Measurements from ENCODE around the gene SYT1. TPM values are rescaled to one million over a fixed set of nuclear protein-coding genes. Genes with fewer than 3 reads are reported as not detected.

SYT1 gene
- total and polyA plus RNA-seq, 2 of the 8 experiments (the other 6 are each of a cell fraction or from before 2014, with no cell fraction given): 11.0 to 34.6 TPM

DNA sequence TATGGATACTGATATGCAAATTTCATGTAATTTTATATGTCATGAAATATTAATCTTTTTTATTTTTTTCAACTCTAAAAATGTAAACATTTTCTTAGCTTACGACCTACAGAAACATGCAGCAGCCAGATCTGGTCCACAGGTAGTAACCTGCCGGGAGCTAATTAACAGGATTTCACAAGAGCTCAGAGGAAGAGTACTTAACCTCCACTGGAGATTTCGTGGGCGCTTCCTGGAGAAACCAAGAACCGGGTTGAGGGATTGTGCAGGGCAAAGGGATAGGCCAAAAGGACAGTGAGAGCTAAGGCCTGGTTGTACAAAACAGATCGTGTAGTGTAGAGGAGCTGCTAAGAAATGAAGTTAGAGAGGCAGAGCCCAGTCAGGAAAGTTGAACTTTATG, 510.5 kb downstream of the SYT1 start:
- Histone ChIP-seq H3K36me3 (ENCODE audit: control insufficient read depth in 2 of 4, insufficient read depth in 4 of 4, low read length in 3 of 4) (no peaks in the 10 kb centered on the region), H3K23ac (ENCODE audit: insufficient read length) (no peak overlapping the region), H2BK5ac (ENCODE audit: low read depth, low read length) (no peak overlapping the region), H2AFZ (ENCODE audit: low read length) (no peak overlapping the region), H3K4me1 (replicated peaks in 1 of 4; ENCODE audit: control insufficient read depth in 3 of 4, insufficient read depth in 4 of 4, low read length in 3 of 4) (peaks cover 0 to 9% (median 0%) of the 10 kb centered on the region in 4 experiments; a peak in 1 of 7 replicates), H3K27me3 (replicated peaks in 1 of 4; ENCODE audit: control insufficient read depth in 3 of 4, extremely low read depth in 1 of 4, insufficient read depth in 3 of 4, low read length in 3 of 4) (no peaks in the 10 kb centered on the region), H3K79me2 (ENCODE audit: control insufficient read depth in 1 of 2, insufficient read depth in 2 of 2, low read length in 2 of 2) (no peaks in the 10 kb centered on the region), H2BK120ac (replicated peaks; ENCODE audit: low read depth, low read length) (no peak overlapping the region), H3K4ac (replicated peaks; ENCODE audit: insufficient read length, low read depth, low read length) (no peak overlapping the region), H2BK12ac (ENCODE audit: low read depth, low read length) (no peak overlapping the region), H4K91ac (replicated peaks; ENCODE audit: insufficient read length, low read length) (no peak overlapping the region), H3K9me3 (ENCODE audit: insufficient read depth in 2 of 2, low read depth in 1 of 2, low read length in 1 of 2) (no peaks in the 10 kb centered on the region), H3K14ac (ENCODE audit: insufficient read length) (no peak overlapping the region), H3K27ac (ENCODE audit: low read depth, low read length) (no peak overlapping the region), H2BK20ac (ENCODE audit: low read length) (no peak overlapping the region), H2BK15ac (ENCODE audit: low read length) (no peak overlapping the region), H3K79me1 (ENCODE audit: low read depth, low read length) (no peaks in the 10 kb centered on the region), H3K9ac (replicated peaks in 1 of 4; ENCODE audit: extremely low read depth in 1 of 4, low read depth in 3 of 4, low read length in 3 of 4) (no peak overlapping the region), H3K18ac (ENCODE audit: extremely low read depth, low read length) (no peak overlapping the region), H2AK5ac (ENCODE audit: low read depth, low read length) (no peak overlapping the region), H3K4me2 (ENCODE audit: insufficient read depth in 1 of 2, low read depth in 2 of 2, low read length in 2 of 2) (no peak overlapping the region), H4K5ac (ENCODE audit: insufficient read length, low read depth, low read length) (no peak overlapping the region), H3K23me2 (ENCODE audit: low read depth, low read length) (no peaks in the 10 kb centered on the region), H3K56ac (replicated peaks; ENCODE audit: insufficient read length, low read depth, low read length) (no peak overlapping the region), H4K20me1 (replicated peaks in 1 of 2; ENCODE audit: control insufficient read depth in 1 of 2, insufficient read depth in 2 of 2, low read length in 2 of 2) (no peaks in the 10 kb centered on the region), H4K8ac (ENCODE audit: extremely low read depth, insufficient read depth, low read length) (no peak overlapping the region), H3K4me3 (ENCODE audit: extremely low read depth in 1 of 4, insufficient read depth in 2 of 4, low read depth in 3 of 4, low read length in 4 of 4) (no peak overlapping the region)
- CTCF ChIA-PET (ENCODE audit: partially characterized antibody): interaction anchor here (0.6 to 2.3 kb wide), 14 partner anchors 8 to 1228 kb away, joined by 3 to 16 read pairs (median 4); no protein-coding TSS in a partner anchor
- DNase-seq (ENCODE audit: low read depth in 1 of 2, low spot score in 2 of 2): no peak
- WGBS, 2 experiments (ENCODE audit: extremely low coverage in 1 of 2, insufficient coverage in 1 of 2, insufficient read length in 1 of 2, insufficient replicate concordance in 2 of 2, low coverage in 1 of 2, low lambda C conversion rate in 2 of 2, missing lambda C conversion rate in 1 of 2): 88% methylated on average over 6 of the region's 6 CpGs; no CpG with 5 or more reads in 1 of the 2 experiments
- POLR2A ChIA-PET (ENCODE audit: partially characterized antibody): interaction anchor here (1.0 kb wide), 1 partner anchor 10 kb away, joined by 3 read pairs; no protein-coding TSS in a partner anchor
- no peak for FAIRE-seq
- TF ChIP-seq SUZ12 (IDR thresholded peaks at IDR 0.05; ENCODE audit: low read length) (no peak), KDM4A (IDR thresholded peaks at IDR 0.05; ENCODE audit: low read depth, low read length, severe bottlenecking) (no peak)

Measured in H1 (cell line).